ENCODE data around the gene EXOC7.

The EXOC7 gene

GRCh38 chr17:76138896-76139752 lies 35.5 kb upstream of the EXOC7 start:
- DNase-seq (ENCODE audit: low read depth): no peak

DNA sequence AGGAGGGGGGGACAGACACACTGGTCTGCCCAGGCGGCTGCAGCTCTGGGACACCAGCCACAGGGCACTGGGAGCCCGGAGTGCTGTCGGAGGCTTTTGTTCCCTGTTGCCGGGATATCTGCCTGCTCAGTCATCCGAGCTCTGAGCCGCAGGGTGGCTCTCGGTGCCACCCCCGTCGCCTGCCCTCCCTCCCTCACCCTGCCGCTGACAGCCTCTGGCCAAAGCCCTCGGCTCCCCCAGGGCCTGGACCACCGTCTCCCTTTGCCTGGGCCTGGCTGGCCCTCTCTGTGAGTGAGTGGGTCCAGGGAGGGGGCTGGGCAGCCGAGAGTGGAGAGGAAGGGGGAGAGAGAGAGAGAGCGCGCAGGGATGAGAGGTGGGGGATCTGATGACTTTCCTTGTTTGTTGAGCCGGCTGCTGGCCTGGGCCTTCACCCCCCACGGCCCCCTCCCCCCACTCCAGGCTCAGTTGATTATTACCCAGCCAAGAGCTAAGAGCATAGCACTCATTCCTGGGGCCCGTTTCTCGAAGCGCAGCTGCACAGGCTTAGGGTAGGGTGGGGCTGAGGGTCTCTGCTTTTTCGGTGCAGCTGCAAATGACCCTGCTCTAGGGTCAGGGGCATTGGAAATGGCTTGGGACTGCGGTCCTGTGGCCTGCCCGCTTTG lies 34.8 kb upstream of the EXOC7 start:
- no peak for DNase-seq (ENCODE audit: low read depth)

GRCh38 chr17:76137351-76138233 lies 34.0 kb upstream of the EXOC7 start:
- DNase-seq (ENCODE audit: low read depth): no peak

GRCh38 chr17:76137001-76137350 lies 33.4 kb upstream of the EXOC7 start:
- no peak for DNase-seq (ENCODE audit: low read depth)

DNA sequence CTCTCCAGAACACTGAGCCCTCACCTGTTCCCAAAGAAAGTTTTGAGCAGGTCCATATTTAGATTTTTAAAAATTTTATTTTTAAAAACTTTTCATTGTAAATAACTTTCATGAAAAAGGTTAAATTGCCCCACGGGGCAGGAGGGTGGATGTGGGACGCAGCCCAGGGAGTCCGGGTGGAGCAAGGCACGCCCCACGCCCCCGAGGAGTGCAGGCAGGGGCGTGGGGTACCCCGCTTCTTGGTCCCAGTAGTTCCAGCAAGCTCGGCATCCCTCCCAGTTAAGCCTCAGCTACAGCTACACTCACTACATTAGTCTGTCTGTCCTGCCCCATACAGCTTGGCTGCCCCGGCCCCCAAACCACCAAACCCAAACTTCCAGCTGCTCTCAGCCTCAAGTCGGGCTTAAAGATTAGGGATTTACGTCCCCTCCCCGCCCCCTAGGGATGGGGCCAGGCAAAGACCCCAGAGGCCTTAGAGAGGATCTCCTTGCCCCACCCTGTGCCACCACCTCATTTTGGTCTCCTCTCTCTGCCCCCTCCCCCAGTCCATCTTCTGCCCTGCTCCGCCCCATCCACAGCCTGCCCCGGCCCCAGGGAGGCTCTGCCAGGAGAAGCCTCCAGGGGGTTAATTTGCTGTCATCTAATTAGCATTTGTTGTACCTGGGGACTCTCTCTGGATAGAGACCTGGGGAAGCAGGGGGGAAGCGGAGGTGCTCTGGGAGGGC lies 32.9 kb upstream of the EXOC7 start:
- DNase-seq (ENCODE audit: low read depth): no peak

- no peak for DNase-seq (ENCODE audit: low read depth)
Measured at GRCh38 chr17:76135810-76136188, 32.2 kb upstream of the EXOC7 start.

DNA sequence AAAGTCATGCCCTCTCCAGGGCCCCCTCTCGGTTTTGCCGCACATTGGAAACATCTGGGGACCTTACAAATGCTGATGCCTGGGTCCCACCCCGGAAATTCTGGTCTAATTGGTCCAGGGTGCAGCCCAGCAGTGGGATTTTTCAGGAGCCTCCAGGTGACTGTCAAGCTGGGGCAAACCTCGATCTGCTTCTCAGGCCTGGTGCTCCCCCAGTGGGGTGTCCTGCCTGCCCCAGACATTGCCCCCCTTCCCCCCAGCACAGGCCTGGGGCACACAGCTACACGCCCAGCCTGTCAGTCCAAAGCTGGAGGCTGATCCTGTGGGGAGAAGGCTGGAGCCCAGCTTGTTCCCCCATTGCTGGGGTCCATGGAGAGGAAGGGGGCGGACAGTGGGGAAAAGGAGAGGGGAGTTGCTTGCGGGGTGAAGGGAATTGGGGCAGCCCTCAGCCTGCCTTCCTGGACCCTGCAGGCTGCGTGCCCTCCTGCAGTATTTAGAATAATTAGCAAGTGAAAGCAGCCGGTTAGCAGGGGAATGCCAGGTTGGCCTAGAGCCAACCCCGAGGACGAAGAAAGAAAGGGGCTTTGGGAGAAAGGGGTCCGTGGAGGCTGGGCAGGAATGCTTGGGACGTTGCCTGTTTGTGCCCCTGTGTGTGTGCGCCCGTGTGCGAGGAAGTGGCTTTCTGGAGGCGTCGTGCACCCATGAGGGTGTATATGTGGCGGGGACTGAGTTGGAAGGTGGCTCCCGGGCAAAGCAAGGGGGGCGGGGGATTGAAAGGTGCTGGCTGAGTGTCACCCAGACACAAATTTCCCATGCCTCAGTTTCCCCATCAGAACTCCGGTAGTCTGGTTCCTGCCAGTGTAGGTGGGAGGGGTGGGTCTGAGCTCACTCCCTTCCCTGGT lies 31.6 kb upstream of the EXOC7 start:
- no peak for DNase-seq (ENCODE audit: low read depth)

DNA sequence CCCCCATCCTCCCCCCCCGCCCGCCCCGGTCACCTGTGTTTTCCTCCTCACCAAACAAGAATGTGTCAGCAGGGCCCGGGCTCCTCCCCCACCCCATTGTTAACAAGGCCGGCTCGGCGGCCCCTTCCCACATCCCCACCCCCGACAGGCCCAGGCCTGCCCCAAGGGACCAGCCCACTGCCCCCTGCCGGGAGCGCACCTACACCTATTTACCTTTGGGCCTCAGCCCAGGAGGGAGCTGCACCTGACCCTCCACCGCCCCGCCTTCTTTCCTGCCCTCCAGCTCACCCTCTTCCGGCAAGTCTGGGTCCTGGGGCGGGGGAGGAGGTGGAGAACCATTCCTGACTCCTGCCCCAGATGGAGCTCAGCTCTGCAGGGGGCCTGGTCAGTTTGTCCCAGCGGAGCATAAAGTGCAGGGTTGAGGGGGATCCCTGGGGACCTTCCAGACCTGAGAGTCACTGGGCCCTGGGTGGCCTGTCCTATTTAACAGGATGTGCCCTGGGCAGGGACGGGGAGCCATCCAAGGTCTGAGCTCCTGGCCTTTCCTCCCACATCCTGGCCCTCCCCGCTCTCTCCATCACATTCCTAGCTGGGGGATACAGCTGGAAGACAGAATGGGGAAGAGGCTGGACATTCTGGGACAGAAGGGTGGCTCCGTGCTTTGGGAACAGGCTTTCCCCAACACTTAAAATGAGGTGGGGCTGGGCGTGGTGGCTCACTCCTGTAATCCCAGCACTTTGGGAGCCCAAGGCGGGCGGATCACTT lies 29.2 kb upstream of the EXOC7 start:
- DNase-seq (ENCODE audit: low read depth): no peak

DNA sequence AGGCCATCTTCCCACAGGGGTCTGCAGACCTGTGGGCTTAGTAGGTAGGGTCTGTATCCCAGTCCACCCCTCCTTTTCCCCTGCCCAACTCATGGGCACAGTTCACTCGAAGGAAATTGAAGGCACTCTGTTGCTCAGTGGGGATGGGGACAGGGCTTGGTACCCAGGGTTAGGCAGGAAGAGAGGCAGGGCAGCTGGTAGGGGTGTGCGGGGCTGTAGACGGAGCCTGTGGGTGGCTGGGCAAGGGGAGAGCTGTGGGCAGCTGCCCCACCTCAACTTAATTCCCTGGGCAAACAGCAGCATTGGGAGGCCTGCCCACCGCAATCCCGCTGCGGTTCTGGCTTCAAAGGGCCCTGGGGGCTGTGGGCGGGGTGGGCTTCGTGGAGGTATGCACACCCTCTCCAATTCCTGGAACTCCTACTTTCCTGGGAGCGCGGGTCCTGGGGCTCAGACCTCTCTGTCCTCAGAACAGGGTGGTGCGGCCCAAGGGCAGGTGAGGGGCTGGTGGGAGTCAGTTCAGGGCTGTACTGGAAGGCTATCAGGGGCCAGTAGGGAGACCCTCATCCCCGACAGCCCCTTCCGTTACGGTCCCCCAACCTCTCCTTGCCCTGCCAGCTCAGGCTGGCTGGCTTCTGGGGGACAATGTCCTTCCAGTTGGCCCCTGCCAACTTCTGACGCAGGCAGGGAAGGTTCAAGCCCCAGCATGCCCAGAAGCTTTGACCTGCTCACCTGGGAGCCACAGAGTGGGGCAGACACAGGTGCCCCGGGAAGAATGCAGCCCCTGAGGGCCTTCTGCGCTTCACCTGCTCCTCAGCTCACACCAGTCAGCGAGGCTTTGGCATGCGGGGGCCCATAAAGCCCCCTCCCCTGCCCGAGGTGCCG lies 28.3 kb upstream of the EXOC7 start:
- no peak for DNase-seq (ENCODE audit: low read depth)

DNA sequence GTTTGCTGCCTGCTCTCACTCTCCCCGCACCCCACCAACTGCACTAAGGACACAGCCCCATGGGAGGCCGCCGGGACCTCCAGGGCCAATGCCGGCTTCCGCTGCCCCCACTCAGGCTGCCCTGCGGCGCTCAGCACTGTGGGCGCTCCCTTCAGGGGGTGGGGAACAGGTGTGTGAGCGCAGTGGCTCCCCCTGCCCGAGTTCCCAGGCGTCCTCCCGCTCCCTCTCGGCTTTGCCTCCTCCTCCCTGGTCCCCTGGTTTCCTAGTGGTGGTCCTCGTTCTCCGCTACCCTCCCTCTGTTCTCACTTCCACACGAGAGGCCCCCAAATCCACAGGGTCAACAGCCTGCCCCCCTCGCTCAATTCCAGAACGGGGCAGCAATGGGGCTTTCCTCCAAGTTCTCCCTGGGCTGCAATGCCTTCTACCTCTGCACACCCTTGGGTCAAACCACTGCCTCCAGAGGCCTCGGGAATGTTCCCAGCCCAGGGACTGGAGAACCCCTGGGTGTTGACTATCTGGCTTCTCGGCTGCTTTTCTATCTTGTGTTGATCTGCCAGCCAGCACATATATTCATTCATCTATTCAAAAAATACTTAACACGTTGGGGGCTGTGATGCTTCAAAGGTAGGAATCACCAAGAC lies 27.6 kb upstream of the EXOC7 start:
- DNase-seq (ENCODE audit: low read depth): no peak

DNA sequence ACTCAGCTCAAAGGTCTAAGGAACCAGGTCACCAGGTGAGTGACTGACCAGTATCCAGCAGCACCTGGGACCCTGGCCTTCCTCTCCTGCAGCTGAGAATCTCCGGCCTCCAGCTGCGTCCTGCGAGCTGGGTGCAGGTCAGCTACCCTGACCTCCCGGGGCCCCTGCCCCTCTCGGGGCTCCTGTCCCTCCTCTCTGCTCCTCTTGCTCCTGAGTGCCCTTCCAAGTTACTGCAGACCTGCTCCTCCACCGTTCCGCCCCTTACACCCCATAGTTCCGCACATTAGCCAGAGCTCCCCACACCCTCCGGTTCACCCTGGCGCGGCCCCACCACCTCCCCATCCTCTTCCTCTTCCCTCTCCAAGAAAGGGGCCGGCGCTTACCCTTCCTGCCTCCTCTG lies 26.9 kb upstream of the EXOC7 start:
- no peak for DNase-seq (ENCODE audit: low read depth)

DNA sequence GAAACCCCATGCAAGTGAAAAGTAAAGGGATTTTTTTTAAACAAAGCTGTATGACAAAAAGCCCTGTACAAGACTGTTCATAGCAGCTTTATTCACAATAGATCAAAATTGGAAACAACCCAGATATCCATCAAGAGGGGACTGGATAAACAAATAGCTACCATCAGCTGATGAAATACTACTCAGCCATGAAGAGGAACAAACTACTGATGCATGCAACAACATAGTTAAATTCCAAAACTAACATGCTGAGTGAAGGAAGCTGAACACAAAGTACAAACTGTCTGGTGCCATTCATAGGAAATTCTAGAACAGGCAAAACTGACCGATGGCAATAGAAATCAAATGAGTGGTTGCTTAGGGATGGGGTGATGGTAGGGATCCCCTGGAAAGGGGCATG lies 22.3 kb upstream of the EXOC7 start:
- no peak for DNase-seq (ENCODE audit: low read depth)

- DNase-seq (ENCODE audit: low read depth): no peak
Measured at GRCh38 chr17:76125391-76125675, 21.7 kb upstream of the EXOC7 start.

- no peak for DNase-seq (ENCODE audit: low read depth)
Measured at GRCh38 chr17:76124582-76125390, 21.2 kb upstream of the EXOC7 start.

DNA sequence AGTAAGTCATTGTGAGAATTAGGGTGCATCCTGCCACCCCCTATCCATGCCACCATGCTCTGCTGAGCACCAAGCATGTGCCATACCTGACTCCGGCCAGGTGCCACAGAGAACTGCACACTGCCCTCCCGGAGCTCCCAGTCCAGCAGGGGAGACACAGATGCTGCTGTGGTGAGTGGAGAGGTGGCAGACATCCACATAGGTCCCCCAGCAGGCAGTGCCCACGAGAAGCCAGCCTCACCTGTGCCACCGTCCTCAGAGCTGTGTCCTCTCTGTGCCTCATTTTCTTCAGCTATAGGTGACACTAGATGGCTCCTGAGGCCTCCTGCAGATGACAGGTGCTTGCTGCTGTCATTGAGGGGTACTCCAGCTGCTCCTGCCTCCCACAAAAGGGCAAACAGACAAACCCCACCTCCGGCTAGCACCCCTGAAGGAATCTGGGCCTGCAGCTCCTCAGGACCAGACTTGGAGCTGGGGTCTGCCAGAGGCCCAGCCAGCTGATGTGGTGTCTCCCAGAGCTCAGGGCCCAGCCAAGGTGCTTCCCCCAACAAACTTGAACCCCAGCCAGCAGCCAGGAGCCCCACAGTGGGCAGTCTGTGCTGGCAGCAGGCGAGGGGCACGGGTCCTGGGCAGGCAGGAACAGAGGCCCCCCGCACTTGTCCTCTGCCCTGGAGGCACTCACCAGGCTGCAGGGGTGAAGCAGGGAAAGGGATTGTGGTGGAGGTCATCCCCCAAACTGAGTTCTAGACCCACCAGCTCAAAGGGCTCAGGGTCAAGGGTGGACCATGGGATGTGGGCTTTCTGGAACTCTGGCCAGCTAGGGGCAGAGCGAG lies 20.4 kb upstream of the EXOC7 start:
- DNase-seq (ENCODE audit: low read depth): no peak

- no peak for DNase-seq (ENCODE audit: low read depth)
Measured at GRCh38 chr17:76123191-76123499, 19.6 kb upstream of the EXOC7 start.

GRCh38 chr17:76122431-76123190 lies 19.0 kb upstream of the EXOC7 start:
- DNase-seq (ENCODE audit: low read depth): no peak
